Muscle of leg (tissue), 11 donors: Measurements from ENCODE around the gene IRAK3. TPM values are rescaled to one million over a fixed set of nuclear protein-coding genes. Genes with fewer than 3 reads are reported as not detected.
A peak's percentile ranks its signal among the peaks of the same experiment; 100 is the strongest.

Experiments
- DNase-seq: peaks from one replicate; pipeline ENCODE4 v3.0.0; 2013
- H3K27ac ChIP-seq: one replicate; pipeline ENCODE4 v1.5.1; 2013; ENCODE audit warnings: mild to moderate bottlenecking, low read length, control low read depth
- H3K27me3 ChIP-seq: one replicate; pipeline ENCODE4 v1.6.1; 2013; ENCODE audit warnings: low read length; ENCODE audit not compliant: control insufficient read depth, insufficient read depth
- H3K36me3 ChIP-seq: one replicate; pipeline ENCODE4 v1.6.1; 2013; ENCODE audit warnings: low read length; ENCODE audit not compliant: control insufficient read depth, insufficient read depth
- H3K4me1 ChIP-seq: one replicate; pipeline ENCODE4 v1.6.1; 2013; ENCODE audit warnings: low read length; ENCODE audit not compliant: control insufficient read depth, insufficient read depth
- H3K4me3 ChIP-seq: one replicate; pipeline ENCODE4 v1.5.1; 2013; ENCODE audit warnings: low read length, control low read depth
- H3K9me3 ChIP-seq: replicated peaks from 2 replicates; pipeline ENCODE4 v1.6.1; 2013; ENCODE audit warnings: low read depth, low read length; ENCODE audit not compliant: control insufficient read depth
- whole genome bisulfite sequencing: methylation state at CpG from one replicate; pipeline ENCODE4 v1.1.5; 2013; ENCODE audit warnings: missing lambda C conversion rate; ENCODE audit not compliant: insufficient coverage; 5-methylcytosine and 5-hydroxymethylcytosine counted together
- polyA plus RNA-seq, 8 donors: library from polyadenylated mRNA; unstranded; fragments of 120-200 nt; gene quantifications; one replicate each; pipeline versions ENCODE4 v1.2.1 to v1.2.3, GENCODE V29; 2013; ENCODE audit warnings: inconsistent platforms in 1 of 8, low replicate concordance in 1 of 8; ENCODE audit not compliant: insufficient read length in 8 of 8, insufficient read depth in 1 of 8
- total RNA-seq: library from RNA; stranded (reverse); fragments of 120-200 nt; gene quantifications from one replicate; pipeline ENCODE4 v1.2.4, GENCODE V29; 2013

Gene IRAK3
- total and polyA plus RNA-seq, 9 donors = 4.4 to 7.8 (median 4.8) TPM

- H3K9me3 ChIP-seq = no peaks in the 10 kb centered on the region
- 80% methylated on average over 1 of the region's 3 CpGs for WGBS
- peaks cover 5% of the 10 kb centered on the region for H3K36me3 ChIP-seq
- no peaks in the 10 kb centered on the region for H3K4me1 ChIP-seq
- H3K27me3 ChIP-seq = no peaks in the 10 kb centered on the region
- no peak for DNase-seq
- H3K27ac ChIP-seq = no peak overlapping the region
- no peak overlapping the region for H3K4me3 ChIP-seq
Measured at GRCh38 chr12:66251049-66251448, 62.0 kb downstream of the IRAK3 start.

GRCh38 chr12:66252771-66253170 lies 63.8 kb downstream of the IRAK3 start:
- Histone ChIP-seq H3K27me3 (no peaks in the 10 kb centered on the region), H3K27ac (no peak overlapping the region), H3K4me3 (no peak overlapping the region), H3K9me3 (no peaks in the 10 kb centered on the region), H3K36me3 (peaks cover 3% of the 10 kb centered on the region), H3K4me1 (no peaks in the 10 kb centered on the region)
- WGBS = no CpG with 5 or more reads among the region's 2 CpGs
- DNase-seq = no peak

- no peaks in the 10 kb centered on the region for H3K36me3 ChIP-seq
- H3K27me3 ChIP-seq = no peaks in the 10 kb centered on the region
- DNase-seq = no peak
- no peak overlapping the region for H3K4me3 ChIP-seq
- no peak overlapping the region for H3K27ac ChIP-seq
- H3K4me1 ChIP-seq = no peaks in the 10 kb centered on the region
- no peaks in the 10 kb centered on the region for H3K9me3 ChIP-seq
Measured at GRCh38 chr12:66255737-66256136, 66.7 kb downstream of the IRAK3 start.

DNA sequence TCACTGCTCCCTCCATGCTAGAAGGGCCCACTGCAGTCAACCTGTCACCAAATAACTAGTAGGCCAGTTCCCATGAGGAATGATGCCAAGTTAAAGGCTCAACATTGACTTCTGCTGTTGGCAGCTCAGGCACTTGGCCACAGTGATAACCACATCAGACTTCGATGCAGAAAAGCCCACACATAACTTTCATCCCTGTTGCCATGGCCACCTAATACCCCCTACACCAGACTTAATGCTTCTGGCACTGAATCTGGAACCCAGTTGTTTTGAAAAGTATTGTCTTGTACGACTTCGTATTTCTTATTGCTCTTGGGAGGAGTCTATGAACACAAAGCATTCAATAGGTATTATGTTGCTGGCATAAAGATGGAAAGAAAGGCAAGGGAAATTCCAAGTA lies 69.0 kb downstream of the IRAK3 start:
- 35% methylated on average over 2 of the region's 3 CpGs for WGBS
- H3K4me1 ChIP-seq = no peaks in the 10 kb centered on the region
- no peak for DNase-seq
- no peaks in the 10 kb centered on the region for H3K27me3 ChIP-seq
- H3K4me3 ChIP-seq = no peak overlapping the region
- H3K27ac ChIP-seq = no peak overlapping the region
- no peaks in the 10 kb centered on the region for H3K9me3 ChIP-seq
- H3K36me3 ChIP-seq = no peaks in the 10 kb centered on the region

GRCh38 chr12:66262737-66263136 lies 73.7 kb downstream of the IRAK3 start:
- no peaks in the 10 kb centered on the region for H3K27me3 ChIP-seq
- H3K4me1 ChIP-seq = no peaks in the 10 kb centered on the region
- no peak overlapping the region for H3K4me3 ChIP-seq
- H3K36me3 ChIP-seq = no peaks in the 10 kb centered on the region
- no peak for DNase-seq
- H3K27ac ChIP-seq = no peak overlapping the region
- no peaks in the 10 kb centered on the region for H3K9me3 ChIP-seq

DNA sequence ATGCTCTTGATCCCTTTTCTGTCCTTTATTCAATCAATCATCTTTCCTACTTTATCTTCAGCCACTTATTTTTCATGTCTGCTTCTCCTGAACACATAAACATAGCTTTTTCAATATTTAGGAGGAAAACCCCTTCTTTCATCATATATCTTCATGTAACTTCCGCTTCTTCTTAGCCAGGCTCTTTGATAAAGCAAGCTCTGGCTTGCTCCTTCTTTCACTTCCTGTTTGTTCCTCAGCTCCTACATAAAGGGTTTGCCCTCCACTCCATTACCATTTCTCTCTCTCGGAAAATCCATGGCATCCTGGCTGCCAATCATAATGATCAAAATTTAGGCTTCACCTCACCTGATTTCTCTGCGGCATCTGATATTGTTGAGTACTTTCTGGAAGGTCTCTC lies 79.5 kb downstream of the IRAK3 start:
- peak; percentile 35 for DNase-seq
- Histone ChIP-seq H3K9me3 (no peaks in the 10 kb centered on the region), H3K4me3 (no peak overlapping the region), H3K27ac (no peak overlapping the region), H3K36me3 (no peaks in the 10 kb centered on the region), H3K4me1 (no peaks in the 10 kb centered on the region), H3K27me3 (no peaks in the 10 kb centered on the region)
- WGBS = 75% methylated on average over 1 of the region's 3 CpGs

DNA sequence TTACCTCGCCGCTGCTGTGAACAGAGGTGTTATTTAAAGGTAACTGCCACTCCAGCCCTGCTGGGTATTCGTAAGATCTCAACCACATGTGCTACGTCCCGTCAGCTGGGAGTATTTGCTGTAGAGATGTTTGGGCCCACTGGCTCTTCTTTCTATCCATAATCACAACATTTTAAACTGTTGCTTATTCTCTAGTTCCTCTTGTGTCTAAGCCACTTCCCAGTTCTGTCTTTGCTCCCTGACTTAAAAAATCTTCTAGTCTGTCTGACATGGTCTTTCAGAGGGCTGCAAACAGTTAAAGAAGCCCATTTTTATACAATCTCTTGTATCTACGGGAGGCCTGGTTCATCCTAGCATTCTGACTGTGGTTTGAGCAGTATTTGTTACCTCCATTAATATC lies 80.1 kb downstream of the IRAK3 start:
- Histone ChIP-seq H3K27ac (no peak overlapping the region), H3K9me3 (no peaks in the 10 kb centered on the region), H3K36me3 (no peaks in the 10 kb centered on the region), H3K27me3 (no peaks in the 10 kb centered on the region), H3K4me1 (no peaks in the 10 kb centered on the region), H3K4me3 (no peak overlapping the region)
- DNase-seq = no peak
- no CpG with 5 or more reads among the region's 6 CpGs for WGBS

DNA sequence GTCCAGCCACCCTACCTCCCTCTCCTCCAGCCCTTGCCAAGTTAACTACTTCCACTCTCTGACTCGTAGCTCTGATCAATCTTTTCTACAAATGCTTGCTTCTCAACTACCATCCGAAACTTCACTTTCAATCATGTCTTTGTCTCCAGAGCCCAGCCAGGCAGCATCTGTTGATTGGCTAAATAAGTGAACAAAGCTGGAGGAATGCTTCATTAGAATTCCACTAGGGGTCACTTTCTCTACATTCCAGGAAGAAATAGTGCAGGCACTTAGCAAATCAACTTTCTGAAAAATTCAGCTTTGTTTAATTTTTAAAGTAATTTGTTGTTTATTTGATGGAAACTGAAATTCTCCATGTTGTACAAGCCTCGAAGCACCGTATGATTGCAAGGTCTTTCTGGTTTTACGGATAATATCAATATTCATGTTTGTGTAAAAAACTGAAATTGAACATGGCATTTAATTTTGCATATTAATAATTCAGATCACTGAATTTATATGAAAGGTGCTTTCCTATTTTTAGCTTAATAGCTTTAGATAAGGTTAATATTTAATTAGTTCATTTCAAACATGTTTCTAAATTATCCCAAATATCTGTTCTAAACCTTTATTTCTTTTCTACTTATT lies 80.9 kb downstream of the IRAK3 start:
- no peaks in the 10 kb centered on the region for H3K9me3 ChIP-seq
- H3K27ac ChIP-seq = no peak overlapping the region
- WGBS = no CpG with 5 or more reads among the region's 5 CpGs
- no peak overlapping the region for H3K4me3 ChIP-seq
- DNase-seq = peak; percentile 53
- H3K36me3 ChIP-seq = no peaks in the 10 kb centered on the region
- H3K27me3 ChIP-seq = no peaks in the 10 kb centered on the region
- no peaks in the 10 kb centered on the region for H3K4me1 ChIP-seq

- no peaks in the 10 kb centered on the region for H3K4me1 ChIP-seq
- no CpG with 5 or more reads among the region's 1 CpG for WGBS
- no peak overlapping the region for H3K4me3 ChIP-seq
- no peaks in the 10 kb centered on the region for H3K9me3 ChIP-seq
- H3K36me3 ChIP-seq = no peaks in the 10 kb centered on the region
- DNase-seq = no peak
- H3K27me3 ChIP-seq = no peaks in the 10 kb centered on the region
- no peak overlapping the region for H3K27ac ChIP-seq
Measured at GRCh38 chr12:66270613-66271012, 81.6 kb downstream of the IRAK3 start.

- Histone ChIP-seq H3K27ac (no peak overlapping the region), H3K9me3 (no peaks in the 10 kb centered on the region), H3K36me3 (no peaks in the 10 kb centered on the region), H3K27me3 (no peaks in the 10 kb centered on the region), H3K4me1 (no peaks in the 10 kb centered on the region), H3K4me3 (no peak overlapping the region)
- WGBS = 50% methylated on average over 1 of the region's 3 CpGs
- DNase-seq = no peak
Measured at GRCh38 chr12:66272650-66273049, 83.6 kb downstream of the IRAK3 start.

GRCh38 chr12:66273147-66273546 lies 84.1 kb downstream of the IRAK3 start:
- no peaks in the 10 kb centered on the region for H3K4me1 ChIP-seq
- no peaks in the 10 kb centered on the region for H3K36me3 ChIP-seq
- no peaks in the 10 kb centered on the region for H3K9me3 ChIP-seq
- no CpG with 5 or more reads among the region's 1 CpG for WGBS
- no peak overlapping the region for H3K4me3 ChIP-seq
- H3K27me3 ChIP-seq = no peaks in the 10 kb centered on the region
- DNase-seq = no peak
- no peak overlapping the region for H3K27ac ChIP-seq
